AG09309 (cell line): Measurements from ENCODE around the gene CDH18.

Experiments used
- DNase-seq: peaks from one replicate; pipeline ENCODE4 v3.0.0-alpha.2; 2010; ENCODE audit warnings: low read depth
- H3K4me3 ChIP-seq: 2 replicates; pipeline ENCODE4 v1.5.1; 2011; ENCODE audit warnings: mild to moderate bottlenecking, low read depth, low read length, moderate library complexity; ENCODE audit not compliant: control insufficient read depth
- TF ChIP-seq, protein P1 (sequence below): IDR thresholded peaks from 2 replicates; pipeline ENCODE4 v1.5.1; 2011; ENCODE audit warnings: mild to moderate bottlenecking, low read depth, low read length, inconsistent platforms; ENCODE audit not compliant: insufficient read depth, control insufficient read depth; ENCODE audit errors: missing control alignments

Gene CDH18

DNA sequence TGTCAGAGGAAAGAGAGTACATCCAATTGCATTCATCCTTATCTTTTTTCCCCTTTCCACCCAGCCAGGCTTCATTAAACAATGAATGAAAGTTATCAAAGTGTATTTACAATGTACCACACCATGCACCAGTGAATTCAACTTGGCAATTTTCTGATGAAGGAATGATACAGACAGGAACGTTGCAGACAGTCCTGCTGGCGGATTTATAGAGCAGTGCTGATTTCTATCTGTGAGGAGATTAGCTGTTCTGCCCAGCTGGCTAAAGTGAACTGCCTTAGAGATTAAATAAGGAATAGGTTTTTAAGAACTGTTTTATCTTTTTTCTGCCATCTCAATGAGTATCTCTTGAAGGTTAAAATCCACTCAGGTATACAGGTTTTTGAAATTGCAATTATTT, 403.9 kb downstream of the CDH18 start:
- no peak for DNase-seq
- H3K4me3 ChIP-seq: no peak overlapping the region
- TF ChIP-seq, protein P1, sequence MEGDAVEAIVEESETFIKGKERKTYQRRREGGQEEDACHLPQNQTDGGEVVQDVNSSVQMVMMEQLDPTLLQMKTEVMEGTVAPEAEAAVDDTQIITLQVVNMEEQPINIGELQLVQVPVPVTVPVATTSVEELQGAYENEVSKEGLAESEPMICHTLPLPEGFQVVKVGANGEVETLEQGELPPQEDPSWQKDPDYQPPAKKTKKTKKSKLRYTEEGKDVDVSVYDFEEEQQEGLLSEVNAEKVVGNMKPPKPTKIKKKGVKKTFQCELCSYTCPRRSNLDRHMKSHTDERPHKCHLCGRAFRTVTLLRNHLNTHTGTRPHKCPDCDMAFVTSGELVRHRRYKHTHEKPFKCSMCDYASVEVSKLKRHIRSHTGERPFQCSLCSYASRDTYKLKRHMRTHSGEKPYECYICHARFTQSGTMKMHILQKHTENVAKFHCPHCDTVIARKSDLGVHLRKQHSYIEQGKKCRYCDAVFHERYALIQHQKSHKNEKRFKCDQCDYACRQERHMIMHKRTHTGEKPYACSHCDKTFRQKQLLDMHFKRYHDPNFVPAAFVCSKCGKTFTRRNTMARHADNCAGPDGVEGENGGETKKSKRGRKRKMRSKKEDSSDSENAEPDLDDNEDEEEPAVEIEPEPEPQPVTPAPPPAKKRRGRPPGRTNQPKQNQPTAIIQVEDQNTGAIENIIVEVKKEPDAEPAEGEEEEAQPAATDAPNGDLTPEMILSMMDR: no peak

GRCh38 chr5:19577882-19578281, 410.1 kb downstream of the CDH18 start:
- no peak overlapping the region for H3K4me3 ChIP-seq
- no peak for DNase-seq
- TF ChIP-seq, protein P1: no peak

DNA sequence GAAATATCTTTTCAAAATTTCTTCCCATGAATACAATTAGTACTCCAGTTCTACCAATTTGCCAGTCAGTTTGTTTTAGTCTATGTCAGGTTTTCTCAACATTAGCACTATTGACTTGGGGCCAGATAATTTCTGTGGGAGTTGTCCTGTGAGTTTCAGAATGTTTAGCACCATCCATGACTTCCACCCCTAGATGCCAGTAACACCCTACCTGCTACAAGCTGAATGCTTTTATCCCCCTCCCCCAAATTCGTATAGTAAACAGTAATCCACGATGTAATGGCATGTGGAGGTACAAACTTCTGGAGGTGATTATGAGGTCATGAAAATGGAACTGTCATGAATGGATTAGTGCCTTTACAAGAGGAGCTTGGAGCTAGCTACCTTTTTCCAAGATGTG, 420.0 kb downstream of the CDH18 start:
- DNase-seq: no peak
- TF ChIP-seq, protein P1: no peak
- H3K4me3 ChIP-seq: no peak overlapping the region

DNA sequence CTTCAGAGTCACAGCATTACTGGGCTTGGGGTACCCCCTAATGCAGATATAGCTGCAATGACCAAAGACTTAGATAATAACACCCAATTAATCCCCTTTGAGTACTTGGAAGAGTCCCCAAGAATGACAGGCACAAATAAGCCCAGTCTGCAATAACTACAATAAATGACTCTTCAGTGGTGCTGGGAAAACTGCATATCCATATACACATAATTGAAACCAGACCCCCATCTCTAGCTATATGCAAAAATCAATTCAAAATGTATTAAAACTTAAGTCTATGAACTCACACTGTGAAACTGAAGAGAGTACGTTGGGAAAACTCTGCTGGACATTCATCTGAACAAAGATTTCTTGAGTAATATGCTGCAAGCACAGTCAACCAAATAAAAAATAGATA, 422.5 kb downstream of the CDH18 start:
- TF ChIP-seq, protein P1: no peak
- no peak for DNase-seq
- no peak overlapping the region for H3K4me3 ChIP-seq

GRCh38 chr5:19564036-19564435, 424.0 kb downstream of the CDH18 start:
- DNase-seq: no peak
- no peak overlapping the region for H3K4me3 ChIP-seq
- TF ChIP-seq, protein P1: no peak

GRCh38 chr5:19555876-19556275, 432.1 kb downstream of the CDH18 start:
- H3K4me3 ChIP-seq: no peak overlapping the region
- TF ChIP-seq, protein P1: no peak
- DNase-seq: no peak

- H3K4me3 ChIP-seq: no peak overlapping the region
- no peak for DNase-seq
- TF ChIP-seq, protein P1: no peak
Measured at GRCh38 chr5:19555436-19555835, 432.6 kb downstream of the CDH18 start.
